GM23248 (cell line): ENCODE data around the gene WNT9A. TPM values are rescaled to one million over a fixed set of nuclear protein-coding genes. Genes with fewer than 3 reads are reported as not detected.
"Not testable (repeated sequence)": the region's sequence is repeated elsewhere in the genome, so short reads cannot be mapped to it uniquely, and the experiment has no call there.

ENCODE experiments used
- DNase-seq: peaks from one replicate; pipeline ENCODE4 v3.0.0-alpha.2; 2015
- H2AFZ ChIP-seq: fragments of 200-600 bp; sonication (generic); 2 replicates; pipeline ENCODE4 v1.6.1; 2016; ENCODE audit warnings: antibody characterized with exemption
- H3F3A ChIP-seq: fragments of 200-600 bp; sonication (generic); 2 replicates; pipeline ENCODE4 v1.6.1; 2016; ENCODE audit warnings: mild to moderate bottlenecking, antibody characterized with exemption, mixed run types; ENCODE audit not compliant: insufficient read depth
- H3K27ac ChIP-seq: fragments of 200-600 bp; sonication (generic); 2 replicates; pipeline ENCODE4 v1.5.1; 2016; ENCODE audit warnings: mild to moderate bottlenecking
- H3K27me3 ChIP-seq: fragments of 200-600 bp; sonication (generic); replicated peaks from 2 replicates; pipeline ENCODE4 v1.6.1; 2016; ENCODE audit warnings: mild to moderate bottlenecking; ENCODE audit not compliant: insufficient read depth
- H3K36me3 ChIP-seq: fragments of 200-600 bp; sonication (generic); 2 replicates; pipeline ENCODE4 v1.6.1; 2016; ENCODE audit warnings: low read depth, mild to moderate bottlenecking
- H3K4me1 ChIP-seq: fragments of 200-600 bp; sonication (generic); 2 replicates; pipeline ENCODE4 v1.6.1; 2016; ENCODE audit warnings: mild to moderate bottlenecking; ENCODE audit not compliant: insufficient read depth
- H3K4me2 ChIP-seq: fragments of 200-600 bp; sonication (generic); one replicate; pipeline ENCODE4 v1.6.1; 2016; ENCODE audit warnings: mild to moderate bottlenecking; ENCODE audit not compliant: unreplicated experiment
- H3K4me3 ChIP-seq: fragments of 200-600 bp; sonication (generic); 2 replicates; pipeline ENCODE4 v1.5.1; 2016; ENCODE audit warnings: mild to moderate bottlenecking
- H3K79me2 ChIP-seq: fragments of 200-600 bp; sonication (generic); 2 replicates; pipeline ENCODE4 v1.6.1; 2016; ENCODE audit warnings: mild to moderate bottlenecking; ENCODE audit not compliant: insufficient read depth
- H3K9ac ChIP-seq: fragments of 200-600 bp; sonication (generic); 2 replicates; pipeline ENCODE4 v1.6.1; 2016; ENCODE audit warnings: mild to moderate bottlenecking
- H3K9me2 ChIP-seq: fragments of 200-600 bp; sonication (generic); 2 replicates; pipeline ENCODE4 v1.6.1; 2016; ENCODE audit warnings: mixed run types, mild to moderate bottlenecking, moderate library complexity; ENCODE audit not compliant: insufficient read depth
- H3K9me3 ChIP-seq: fragments of 200-600 bp; sonication (generic); one replicate; pipeline ENCODE4 v1.6.1; 2017; ENCODE audit warnings: low read depth
- H4K20me1 ChIP-seq: fragments of 200-600 bp; sonication (generic); 2 replicates; pipeline ENCODE4 v1.6.0; 2016; ENCODE audit not compliant: insufficient read depth
- WGBS, 2 experiments: methylation state at CpG; one replicate each; pipeline ENCODE4 v1.1.6; 2015 to 2017; ENCODE audit warnings: low lambda C conversion rate in 2 of 2, low coverage in 1 of 2; ENCODE audit errors: missing lambda C conversion rate in 2 of 2; 5-methylcytosine and 5-hydroxymethylcytosine counted together
- in situ Hi-C: fragments of 300-500 bp; cut with MboI; formaldehyde crosslinking; loops from 2 replicates; pipeline ENCODE4 v1.15.0; 2020
- polyA plus RNA-seq: library from polyadenylated mRNA; unstranded; fragments of >200 nt; fragmentation: Nextera tagmentation; extraction: Ambion mirVana; gene quantifications from 2 replicates; pipeline ENCODE4 v1.2.1, GENCODE V29; 2016
- total RNA-seq: library from RNA; depleted of rRNA; stranded (reverse); fragments of >200 nt; shearing (Covaris generic); gene quantifications from 2 replicates; pipeline ENCODE4 v1.2.3, GENCODE V29; 2014

WNT9A gene
- total and polyA plus RNA-seq, 2 experiments from 2014 or later = 0.29 to 2.1 TPM

DNA sequence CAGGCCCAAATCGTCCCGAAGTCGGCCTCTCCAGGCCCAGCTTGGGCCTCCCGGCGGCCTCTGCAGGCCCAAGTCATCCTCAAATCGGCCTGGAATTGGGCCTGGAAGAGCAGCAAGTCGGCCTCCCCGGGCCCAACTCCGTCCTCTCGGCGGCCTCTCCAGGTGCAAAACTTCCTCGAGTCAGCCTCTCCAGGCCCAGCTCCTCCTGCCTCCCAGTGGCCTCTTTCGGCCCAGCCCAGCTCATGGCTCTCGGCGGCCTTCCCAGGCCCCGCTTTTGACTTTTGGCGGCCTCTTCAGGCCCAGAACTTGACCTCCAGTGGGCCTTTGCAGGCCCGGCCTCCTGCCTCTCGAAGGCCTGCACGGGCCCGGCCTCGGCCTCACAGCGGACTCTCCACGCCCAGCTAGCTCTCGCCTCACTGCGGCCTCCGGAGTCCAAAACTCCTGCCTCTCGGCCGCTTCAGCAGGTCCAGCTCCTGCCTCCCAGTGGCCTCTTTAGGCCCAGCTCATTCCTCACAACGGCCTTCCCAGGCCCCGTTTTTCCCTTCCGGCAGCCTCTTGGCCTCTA, 26.1 kb upstream of the WNT9A start:
- H2AFZ ChIP-seq, H3K36me3 ChIP-seq, DNase-seq, H3K27me3 ChIP-seq, H3K4me2 ChIP-seq, in situ Hi-C loops, H3K9me2 ChIP-seq, H3K4me3 ChIP-seq, H3K27ac ChIP-seq, H3K79me2 ChIP-seq, H3F3A ChIP-seq, H3K4me1 ChIP-seq, H3K9ac ChIP-seq, H4K20me1 ChIP-seq, H3K9me3 ChIP-seq: not testable (repeated sequence)
- 84 to 91% methylated on average over 20 to 26 of the region's 32 CpGs for WGBS, 2 experiments

DNA sequence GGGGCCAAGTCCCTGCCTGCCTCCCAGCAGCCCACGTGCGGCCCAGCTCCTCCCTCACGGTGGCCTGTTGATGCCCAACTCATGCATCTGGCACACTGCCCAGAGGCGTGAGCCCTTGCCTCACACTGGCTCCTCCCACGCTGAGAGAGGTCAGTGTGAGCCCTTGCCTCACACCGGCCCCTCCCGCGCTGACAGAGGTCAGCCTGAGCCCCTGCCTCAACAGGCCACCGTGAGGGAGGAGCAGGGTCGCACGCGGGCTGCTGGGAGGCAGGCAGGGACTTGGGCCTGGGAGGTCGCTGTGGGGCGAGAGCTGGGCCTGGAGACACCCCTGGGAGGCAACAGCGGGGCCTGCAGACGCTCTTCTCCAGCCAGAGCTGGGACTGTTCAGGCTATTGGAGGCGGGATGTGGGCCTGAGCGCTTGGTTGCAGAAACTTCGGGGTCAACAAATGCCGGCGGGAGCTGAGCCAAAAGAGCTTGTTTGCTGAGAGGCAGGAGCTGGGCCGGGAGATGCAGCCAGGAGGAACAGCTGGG, 25.2 kb upstream of the WNT9A start:
- WGBS, 2 experiments = 81 to 85% methylated on average over 16 of the region's 22 CpGs
- not testable (repeated sequence) for H3K4me3 ChIP-seq, H3K4me2 ChIP-seq

DNA sequence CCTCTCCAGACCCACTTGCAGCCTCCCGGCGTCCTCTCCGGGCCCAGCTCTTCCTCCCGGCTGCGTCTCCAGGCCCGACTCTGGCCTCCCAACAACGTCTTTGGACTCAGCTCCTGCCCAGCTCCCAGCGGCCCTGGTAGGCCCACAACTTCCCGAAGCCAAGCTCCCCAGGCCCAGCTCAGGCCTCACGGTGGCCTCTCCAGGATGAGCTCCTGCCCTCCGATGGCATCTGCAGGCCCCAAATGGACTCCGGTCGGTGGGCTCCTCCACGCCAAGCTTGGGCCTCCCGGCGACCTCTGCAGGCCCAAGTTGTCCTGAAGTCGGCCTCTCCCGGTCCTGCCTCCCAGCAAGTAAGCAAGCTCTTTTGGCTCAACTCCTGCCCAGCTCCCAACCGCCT, 24.5 kb upstream of the WNT9A start:
- H3K4me3 ChIP-seq, H3K27me3 ChIP-seq, H3K4me1 ChIP-seq, H3K9me2 ChIP-seq, H3F3A ChIP-seq, H3K9me3 ChIP-seq, H2AFZ ChIP-seq, H3K79me2 ChIP-seq, H3K36me3 ChIP-seq, H4K20me1 ChIP-seq, H3K9ac ChIP-seq, H3K27ac ChIP-seq, H3K4me2 ChIP-seq, in situ Hi-C loops, DNase-seq: not testable (repeated sequence)
- 89 to 95% methylated on average over 14 to 16 of the region's 19 CpGs for WGBS, 2 experiments

More for the DNA sequence above, 25.2 kb upstream of the WNT9A start:
- H4K20me1 ChIP-seq, H2AFZ ChIP-seq, H3K27me3 ChIP-seq, DNase-seq, H3K27ac ChIP-seq, H3F3A ChIP-seq, H3K9me2 ChIP-seq, H3K9ac ChIP-seq, H3K9me3 ChIP-seq, in situ Hi-C loops, H3K4me1 ChIP-seq, H3K79me2 ChIP-seq, H3K36me3 ChIP-seq: not testable (repeated sequence)

DNA sequence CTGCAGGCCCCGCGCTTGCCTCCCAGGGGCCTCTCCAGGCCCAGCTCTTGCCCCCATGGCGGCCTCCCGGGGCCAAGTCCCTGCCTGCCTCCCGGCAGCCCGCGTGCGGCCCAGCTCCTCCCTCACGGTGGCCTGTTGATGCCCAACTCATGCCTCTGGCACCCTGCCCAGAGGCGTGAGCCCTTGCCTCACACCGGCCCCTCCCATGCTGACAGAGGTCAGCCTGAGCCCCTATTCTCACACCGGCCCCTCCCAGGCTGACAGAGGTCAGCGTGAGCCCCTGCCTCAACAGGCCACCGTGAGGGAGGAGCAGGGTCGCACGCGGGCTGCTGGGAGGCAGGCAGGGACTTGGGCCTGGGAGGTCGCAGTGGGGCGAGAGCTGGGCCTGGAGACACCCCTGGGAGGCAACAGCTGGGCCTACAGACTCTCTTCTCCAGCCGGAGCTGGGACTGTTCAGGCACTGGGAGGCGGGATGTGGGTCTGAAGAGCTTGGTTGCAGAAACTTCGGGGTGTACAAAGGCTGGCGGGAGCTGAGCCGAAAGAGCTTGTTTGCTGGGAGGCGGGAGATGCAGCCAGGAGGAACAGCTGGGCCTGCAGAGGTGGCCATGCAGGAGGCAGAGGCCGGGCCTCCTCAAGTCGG, 24.0 kb upstream of the WNT9A start:
- H3K27ac ChIP-seq, H3K4me1 ChIP-seq, in situ Hi-C loops, H4K20me1 ChIP-seq, H3K79me2 ChIP-seq, H3K4me3 ChIP-seq, H3K36me3 ChIP-seq, H2AFZ ChIP-seq, H3K9ac ChIP-seq, DNase-seq, H3K4me2 ChIP-seq, H3F3A ChIP-seq, H3K9me2 ChIP-seq, H3K27me3 ChIP-seq, H3K9me3 ChIP-seq: not testable (repeated sequence)
- WGBS, 2 experiments = 82 to 85% methylated on average over 16 to 23 of the region's 27 CpGs

DNA sequence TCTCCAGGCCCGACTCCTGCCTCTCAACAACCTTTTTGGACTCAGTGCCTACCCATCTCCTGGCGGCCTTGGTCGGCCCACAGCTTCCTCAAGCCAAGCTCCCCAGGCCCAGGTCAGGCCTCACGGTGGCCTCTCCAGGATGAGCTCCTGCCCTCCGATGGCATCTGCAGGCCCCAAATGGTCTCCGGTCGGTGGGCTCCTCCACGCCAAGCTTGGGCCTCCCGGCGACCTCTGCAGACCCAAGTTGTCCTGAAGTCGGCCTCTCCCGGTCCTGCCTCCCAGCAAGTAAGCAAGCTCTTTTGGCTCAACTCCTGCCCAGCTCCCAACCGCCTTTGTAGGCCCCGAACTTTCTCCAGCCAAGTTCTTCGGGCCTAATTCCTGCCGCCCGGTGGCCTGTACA, 23.5 kb upstream of the WNT9A start:
- WGBS, 2 experiments = 93 to 96% methylated on average over 11 to 12 of the region's 17 CpGs
- DNase-seq, H3K36me3 ChIP-seq, H3K4me2 ChIP-seq, H3F3A ChIP-seq, H3K27me3 ChIP-seq, H3K4me3 ChIP-seq, H3K79me2 ChIP-seq, in situ Hi-C loops, H2AFZ ChIP-seq, H3K27ac ChIP-seq, H3K9me2 ChIP-seq, H3K9ac ChIP-seq, H4K20me1 ChIP-seq, H3K4me1 ChIP-seq, H3K9me3 ChIP-seq: not testable (repeated sequence)

DNA sequence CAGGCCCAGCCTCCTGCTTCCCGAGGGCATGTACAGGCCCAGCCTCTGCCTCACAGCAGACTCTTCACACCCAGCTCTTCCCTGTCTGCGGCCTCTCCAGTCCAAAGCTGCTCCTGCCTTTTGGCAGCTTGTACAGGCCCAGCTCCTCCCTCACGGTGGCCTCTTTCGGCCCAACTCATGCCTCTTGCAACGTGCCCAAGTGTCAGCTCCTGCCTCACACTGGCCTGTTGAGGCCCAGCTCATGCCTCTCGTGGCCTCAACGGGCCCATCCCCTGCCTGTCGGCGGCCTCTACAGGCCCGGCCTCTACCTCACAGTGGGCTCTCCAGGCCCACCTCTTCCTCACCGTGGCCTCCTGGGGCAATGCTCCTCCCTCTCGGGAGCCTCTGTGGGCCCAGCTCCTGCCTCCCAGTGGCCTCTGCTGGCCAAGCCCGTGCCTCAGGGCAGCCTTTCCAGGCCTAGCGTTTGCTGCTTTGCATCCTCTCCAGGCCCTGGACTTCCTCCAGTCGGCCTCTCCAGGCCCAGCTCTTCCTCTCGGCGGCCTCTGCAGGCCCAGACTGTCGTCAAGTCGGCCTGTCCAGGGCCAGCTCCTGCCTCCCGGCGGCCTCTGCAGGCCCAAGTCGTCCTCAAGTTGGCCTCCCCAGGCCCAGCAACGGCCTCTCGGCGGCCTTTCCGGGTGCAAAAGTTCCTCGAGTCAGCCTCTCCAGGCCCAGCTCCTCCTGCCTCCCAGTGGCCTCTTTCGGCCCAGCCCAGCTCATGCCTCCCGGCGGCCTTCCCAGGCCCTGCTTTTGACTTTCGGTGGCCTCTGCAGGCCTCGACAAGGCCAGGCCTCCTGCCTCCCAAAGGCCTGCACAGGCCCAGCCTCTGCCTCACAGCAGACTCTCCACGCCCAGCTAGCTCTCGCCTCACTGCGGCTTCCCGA, 22.6 kb upstream of the WNT9A start:
- in situ Hi-C loops, DNase-seq, H3K4me1 ChIP-seq, H3K27ac ChIP-seq, H3K9me2 ChIP-seq, H3K36me3 ChIP-seq, H3K27me3 ChIP-seq, H2AFZ ChIP-seq, H3K4me2 ChIP-seq, H3K9ac ChIP-seq, H3K4me3 ChIP-seq, H4K20me1 ChIP-seq, H3K9me3 ChIP-seq, H3F3A ChIP-seq, H3K79me2 ChIP-seq: not testable (repeated sequence)
- 82 to 85% methylated on average over 30 to 36 of the region's 36 CpGs for WGBS, 2 experiments

DNA sequence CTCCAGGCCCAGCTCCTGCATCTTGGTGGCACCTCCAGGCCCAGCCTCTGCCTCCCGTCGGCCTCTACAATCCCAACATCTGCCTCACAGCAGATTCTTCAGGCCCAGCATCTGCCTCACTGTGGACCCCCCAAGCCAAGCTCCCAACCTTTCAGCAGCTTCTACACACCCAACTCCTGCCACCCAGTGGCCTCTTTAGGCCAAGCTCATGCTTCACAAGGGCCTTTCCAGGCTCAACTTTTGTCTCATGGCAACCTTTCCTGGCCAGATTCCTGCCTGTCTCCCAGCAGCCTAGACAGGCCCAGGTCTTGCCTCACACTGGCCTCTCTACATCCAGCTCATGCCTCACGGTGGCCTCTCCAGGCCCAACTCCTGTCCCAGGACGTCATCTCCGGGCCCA, 20.1 kb upstream of the WNT9A start:
- WGBS, 2 experiments = 34 to 46% methylated on average over 5 of the region's 5 CpGs
- H3K4me2 ChIP-seq, H3F3A ChIP-seq, H3K9me3 ChIP-seq, in situ Hi-C loops, H3K79me2 ChIP-seq, H3K4me1 ChIP-seq, H3K9ac ChIP-seq, H3K27ac ChIP-seq, H3K36me3 ChIP-seq, H4K20me1 ChIP-seq, H3K4me3 ChIP-seq, H3K27me3 ChIP-seq, H3K9me2 ChIP-seq, H2AFZ ChIP-seq: not testable (repeated sequence)
- DNase-seq = peak; percentile 36
